Measurements from ENCODE around the gene GGN.
"Not testable (repeated sequence)": the region's sequence is repeated elsewhere in the genome, so short reads cannot be mapped to it uniquely, and the experiment has no call there.

DNA sequence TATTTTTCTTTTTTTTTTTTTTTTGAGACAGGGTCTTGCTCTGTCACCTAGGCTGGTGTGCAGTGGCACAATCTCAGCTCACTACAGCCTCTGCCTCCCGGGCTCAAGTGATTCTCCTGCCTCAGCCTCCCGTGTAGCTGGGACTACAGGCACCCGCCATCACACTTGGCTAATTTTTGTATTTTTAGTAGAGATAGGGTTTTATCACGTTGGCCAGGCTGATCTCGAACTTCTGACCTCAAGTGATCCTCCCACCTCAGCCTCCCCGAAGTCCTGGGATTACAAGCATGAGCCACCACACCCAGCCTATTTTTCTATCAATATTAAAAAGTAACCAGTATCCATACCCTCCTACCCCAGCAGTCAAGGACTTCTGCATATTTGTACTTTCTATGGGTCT, 22.6 kb upstream of the GGN start:
- not testable (repeated sequence) for TF ChIP-seq CHD2 (IDR thresholded peaks at IDR 0.05; ENCODE audit: low read length, partially characterized antibody); POLR2AphosphoS5 (IDR thresholded peaks at IDR 0.05; ENCODE audit: low read depth, low read length); FOXJ3 (CRISPR knock-in tag; IDR thresholded peaks at IDR 0.05); FOXM1 (IDR thresholded peaks at IDR 0.05; ENCODE audit: low read depth); EP300 (IDR thresholded peaks at IDR 0.05; ENCODE audit: borderline replicate concordance in 1 of 2, low read depth in 1 of 2, low read length in 1 of 2); SIN3A (IDR thresholded peaks at IDR 0.05; ENCODE audit: borderline replicate concordance, low read depth, low read length); EZH2phosphoT487 (IDR thresholded peaks at IDR 0.05; ENCODE audit: borderline replicate concordance, low read depth); YY1 (IDR thresholded peaks at IDR 0.05; ENCODE audit: low read depth); MXI1 (IDR thresholded peaks at IDR 0.05; ENCODE audit: low read depth, low read length); RCOR1 (IDR thresholded peaks at IDR 0.05; ENCODE audit: low read length); RAD21 (IDR thresholded peaks at IDR 0.05; ENCODE audit: low read length)
- TF ChIP-seq, protein P1, sequence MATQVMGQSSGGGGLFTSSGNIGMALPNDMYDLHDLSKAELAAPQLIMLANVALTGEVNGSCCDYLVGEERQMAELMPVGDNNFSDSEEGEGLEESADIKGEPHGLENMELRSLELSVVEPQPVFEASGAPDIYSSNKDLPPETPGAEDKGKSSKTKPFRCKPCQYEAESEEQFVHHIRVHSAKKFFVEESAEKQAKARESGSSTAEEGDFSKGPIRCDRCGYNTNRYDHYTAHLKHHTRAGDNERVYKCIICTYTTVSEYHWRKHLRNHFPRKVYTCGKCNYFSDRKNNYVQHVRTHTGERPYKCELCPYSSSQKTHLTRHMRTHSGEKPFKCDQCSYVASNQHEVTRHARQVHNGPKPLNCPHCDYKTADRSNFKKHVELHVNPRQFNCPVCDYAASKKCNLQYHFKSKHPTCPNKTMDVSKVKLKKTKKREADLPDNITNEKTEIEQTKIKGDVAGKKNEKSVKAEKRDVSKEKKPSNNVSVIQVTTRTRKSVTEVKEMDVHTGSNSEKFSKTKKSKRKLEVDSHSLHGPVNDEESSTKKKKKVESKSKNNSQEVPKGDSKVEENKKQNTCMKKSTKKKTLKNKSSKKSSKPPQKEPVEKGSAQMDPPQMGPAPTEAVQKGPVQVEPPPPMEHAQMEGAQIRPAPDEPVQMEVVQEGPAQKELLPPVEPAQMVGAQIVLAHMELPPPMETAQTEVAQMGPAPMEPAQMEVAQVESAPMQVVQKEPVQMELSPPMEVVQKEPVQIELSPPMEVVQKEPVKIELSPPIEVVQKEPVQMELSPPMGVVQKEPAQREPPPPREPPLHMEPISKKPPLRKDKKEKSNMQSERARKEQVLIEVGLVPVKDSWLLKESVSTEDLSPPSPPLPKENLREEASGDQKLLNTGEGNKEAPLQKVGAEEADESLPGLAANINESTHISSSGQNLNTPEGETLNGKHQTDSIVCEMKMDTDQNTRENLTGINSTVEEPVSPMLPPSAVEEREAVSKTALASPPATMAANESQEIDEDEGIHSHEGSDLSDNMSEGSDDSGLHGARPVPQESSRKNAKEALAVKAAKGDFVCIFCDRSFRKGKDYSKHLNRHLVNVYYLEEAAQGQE (IDR thresholded peaks at IDR 0.05; ENCODE audit: low read depth, low read length): not testable (repeated sequence)
- TF ChIP-seq, protein P2, sequence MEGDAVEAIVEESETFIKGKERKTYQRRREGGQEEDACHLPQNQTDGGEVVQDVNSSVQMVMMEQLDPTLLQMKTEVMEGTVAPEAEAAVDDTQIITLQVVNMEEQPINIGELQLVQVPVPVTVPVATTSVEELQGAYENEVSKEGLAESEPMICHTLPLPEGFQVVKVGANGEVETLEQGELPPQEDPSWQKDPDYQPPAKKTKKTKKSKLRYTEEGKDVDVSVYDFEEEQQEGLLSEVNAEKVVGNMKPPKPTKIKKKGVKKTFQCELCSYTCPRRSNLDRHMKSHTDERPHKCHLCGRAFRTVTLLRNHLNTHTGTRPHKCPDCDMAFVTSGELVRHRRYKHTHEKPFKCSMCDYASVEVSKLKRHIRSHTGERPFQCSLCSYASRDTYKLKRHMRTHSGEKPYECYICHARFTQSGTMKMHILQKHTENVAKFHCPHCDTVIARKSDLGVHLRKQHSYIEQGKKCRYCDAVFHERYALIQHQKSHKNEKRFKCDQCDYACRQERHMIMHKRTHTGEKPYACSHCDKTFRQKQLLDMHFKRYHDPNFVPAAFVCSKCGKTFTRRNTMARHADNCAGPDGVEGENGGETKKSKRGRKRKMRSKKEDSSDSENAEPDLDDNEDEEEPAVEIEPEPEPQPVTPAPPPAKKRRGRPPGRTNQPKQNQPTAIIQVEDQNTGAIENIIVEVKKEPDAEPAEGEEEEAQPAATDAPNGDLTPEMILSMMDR (IDR thresholded peaks at IDR 0.05): not testable (repeated sequence)
- TF ChIP-seq, protein P3, sequence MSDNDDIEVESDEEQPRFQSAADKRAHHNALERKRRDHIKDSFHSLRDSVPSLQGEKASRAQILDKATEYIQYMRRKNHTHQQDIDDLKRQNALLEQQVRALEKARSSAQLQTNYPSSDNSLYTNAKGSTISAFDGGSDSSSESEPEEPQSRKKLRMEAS (IDR thresholded peaks at IDR 0.05; ENCODE audit: low read depth): not testable (repeated sequence)

Data from SK-N-SH (cell line).